Measurements from ENCODE around the gene C1QL1. TPM values are rescaled to one million over a fixed set of nuclear protein-coding genes. Genes with fewer than 3 reads are reported as not detected.
A peak's percentile ranks its signal among the peaks of the same experiment; 100 is the strongest.

Gene C1QL1
- total RNA-seq, 1 experiment from 2014 or later = 1.5 TPM

- peak; percentile 62 for DNase-seq
- CTCF ChIA-PET = interaction anchor here (1.0 to 2.6 kb wide), 3 partner anchors 11 to 61 kb away, joined by 3 to 12 read pairs (median 11); partner anchors contain the start of gene C1QL1
- H3K4me3 Mint-ChIP-seq (ENCODE audit: low read depth, unreplicated experiment) = peak overlapping the region; percentile 51
Measured at GRCh38 chr17:44981221-44981968, 13.3 kb upstream of the C1QL1 start.

GRCh38 chr17:44979426-44979995 is 11.4 kb upstream of the C1QL1 start:
- no peak for DNase-seq
- CTCF ChIA-PET = interaction anchor here (1.6 kb wide), 1 partner anchor 11 kb away, joined by 8 read pairs; the partner anchor contains the start of gene C1QL1
- H3K27me3 Mint-ChIP-seq (ENCODE audit: unreplicated experiment) = peaks cover 63% of the 10 kb centered on the region
- H3K4me3 Mint-ChIP-seq (ENCODE audit: low read depth, unreplicated experiment) = no peak overlapping the region
- peak overlapping the region; percentile 25 for H3K27ac Mint-ChIP-seq (ENCODE audit: unreplicated experiment)
- intact Hi-C loops (cut with micrococcal nuclease; ENCODE audit: unreplicated experiment) = no loop called here
- no peaks in the 10 kb centered on the region for H3K36me3 Mint-ChIP-seq (ENCODE audit: insufficient read depth, unreplicated experiment)
- no peaks in the 10 kb centered on the region for H3K9me3 Mint-ChIP-seq (ENCODE audit: low read depth, unreplicated experiment)
- TF ChIP-seq CTCF (IDR thresholded peaks at IDR 0.05; ENCODE audit: unreplicated experiment) = no peak
- H3K4me1 Mint-ChIP-seq (ENCODE audit: low read depth, unreplicated experiment) = peaks cover 32% of the 10 kb centered on the region
- BruUV-seq (replicated peaks) = no TSS peak

More at GRCh38 chr17:44981221-44981968, 13.3 kb upstream of the C1QL1 start:
- BruUV-seq (replicated peaks) = TSS peak; percentile 69
- H3K36me3 Mint-ChIP-seq (ENCODE audit: insufficient read depth, unreplicated experiment) = no peaks in the 10 kb centered on the region
- H3K4me1 Mint-ChIP-seq (ENCODE audit: low read depth, unreplicated experiment) = peaks cover 32% of the 10 kb centered on the region
- TF ChIP-seq CTCF (IDR thresholded peaks at IDR 0.05; ENCODE audit: unreplicated experiment) = no peak
- peaks cover 62% of the 10 kb centered on the region for H3K27me3 Mint-ChIP-seq (ENCODE audit: unreplicated experiment)
- H3K27ac Mint-ChIP-seq (ENCODE audit: unreplicated experiment) = peak overlapping the region; percentile 37
- intact Hi-C loops (cut with micrococcal nuclease; ENCODE audit: unreplicated experiment) = no loop called here
- no peaks in the 10 kb centered on the region for H3K9me3 Mint-ChIP-seq (ENCODE audit: low read depth, unreplicated experiment)

GRCh38 chr17:44978807-44979206 is 10.7 kb upstream of the C1QL1 start:
- Mint-ChIP-seq H3K27ac (ENCODE audit: unreplicated experiment) (no peak overlapping the region), H3K4me3 (ENCODE audit: low read depth, unreplicated experiment) (no peak overlapping the region), H3K9me3 (ENCODE audit: low read depth, unreplicated experiment) (no peaks in the 10 kb centered on the region), H3K36me3 (ENCODE audit: insufficient read depth, unreplicated experiment) (no peaks in the 10 kb centered on the region), H3K27me3 (ENCODE audit: unreplicated experiment) (peaks cover 69% of the 10 kb centered on the region), H3K4me1 (ENCODE audit: low read depth, unreplicated experiment) (peaks cover 32% of the 10 kb centered on the region)
- CTCF ChIA-PET = interaction anchor here (1.6 kb wide), 1 partner anchor 10 kb away, joined by 8 read pairs; the partner anchor contains the start of gene C1QL1
- DNase-seq = no peak
- TF ChIP-seq CTCF (IDR thresholded peaks at IDR 0.05; ENCODE audit: unreplicated experiment) = no peak
- intact Hi-C loops (cut with micrococcal nuclease; ENCODE audit: unreplicated experiment) = no loop called here
- BruUV-seq (replicated peaks) = no TSS peak

GRCh38 chr17:44977814-44978550 is 9.9 kb upstream of the C1QL1 start:
- no peaks in the 10 kb centered on the region for H3K36me3 Mint-ChIP-seq (ENCODE audit: insufficient read depth, unreplicated experiment)

More at GRCh38 chr17:44977814-44978550, 9.9 kb upstream of the C1QL1 start:
- CTCF ChIA-PET = interaction anchor here (0.6 kb wide), 1 partner anchor 10 kb away, joined by 3 read pairs; the partner anchor contains the start of gene C1QL1
- Mint-ChIP-seq H3K27me3 (ENCODE audit: unreplicated experiment) (peaks cover 69% of the 10 kb centered on the region), H3K4me1 (ENCODE audit: low read depth, unreplicated experiment) (peaks cover 32% of the 10 kb centered on the region), H3K27ac (ENCODE audit: unreplicated experiment) (no peak overlapping the region), H3K4me3 (ENCODE audit: low read depth, unreplicated experiment) (no peak overlapping the region), H3K9me3 (ENCODE audit: low read depth, unreplicated experiment) (no peaks in the 10 kb centered on the region)
- no peak for TF ChIP-seq CTCF (IDR thresholded peaks at IDR 0.05; ENCODE audit: unreplicated experiment)
- BruUV-seq (replicated peaks) = no TSS peak
- intact Hi-C loops (cut with micrococcal nuclease; ENCODE audit: unreplicated experiment) = no loop called here
- no peak for DNase-seq
